ENCODE data around the gene XRCC2.

The XRCC2 gene

GRCh38 chr7:152677808-152678670, 2.1 kb upstream of the XRCC2 start:
- in situ Hi-C loops (cut with HindIII; ENCODE audit: low pct_unique_long_range_greater_than_20kb, low sequenced_read_pairs) = no loop called here
- no peak for TF ChIP-seq JUND (IDR thresholded peaks at IDR 0.05; ENCODE audit: low read depth)
- peak; percentile 21 to 50 for DNase-seq (ENCODE audit: low read depth in 1 of 2, low spot score in 1 of 2)

DNA sequence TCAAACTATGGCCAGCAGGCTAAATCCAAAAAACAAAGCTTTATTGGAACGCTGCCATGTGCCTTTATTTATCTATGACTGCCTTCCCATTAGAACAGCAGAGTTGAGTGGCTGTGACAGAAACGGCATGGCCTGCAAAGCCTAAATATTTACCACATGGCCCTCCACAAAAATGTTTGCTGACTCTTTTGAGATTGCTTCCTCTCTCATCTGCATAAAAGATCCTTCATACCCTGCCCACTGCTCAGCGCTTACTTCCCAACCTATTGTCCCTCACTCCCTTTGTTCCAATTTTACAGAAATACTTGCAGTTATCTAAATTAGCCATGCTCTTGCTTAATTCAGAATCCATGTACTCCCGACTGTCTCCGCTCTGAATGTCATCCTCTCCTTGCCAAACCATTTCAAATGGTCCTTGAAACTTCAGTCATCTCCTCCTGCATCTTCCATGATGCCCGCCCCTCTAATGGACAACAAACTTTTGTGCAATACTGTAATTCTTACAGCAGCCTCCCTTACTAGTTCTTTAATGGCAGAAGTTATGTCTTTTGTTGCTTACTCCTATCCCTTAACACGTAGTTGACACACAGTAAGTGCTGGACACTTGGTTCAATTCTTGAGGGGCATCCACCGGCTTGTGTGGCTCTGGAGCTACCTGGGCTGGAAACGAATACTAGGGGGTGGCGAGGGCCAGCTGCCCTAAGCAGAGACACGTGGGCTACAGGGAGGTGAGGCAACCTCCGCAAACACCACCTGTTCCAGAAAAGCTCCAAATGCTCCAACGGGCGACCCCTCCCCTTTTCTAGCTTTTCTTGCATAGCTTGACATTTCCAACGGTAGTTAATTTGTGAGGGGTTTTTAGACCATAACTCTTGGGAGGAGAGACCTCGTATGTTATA, 832 bp downstream of the XRCC2 start:
- in situ Hi-C loops (cut with HindIII; ENCODE audit: low pct_unique_long_range_greater_than_20kb, low sequenced_read_pairs) = no loop called here
- DNase-seq (ENCODE audit: low read depth in 1 of 2, low spot score in 1 of 2) = no peak
- no peak for TF ChIP-seq JUND (IDR thresholded peaks at IDR 0.05; ENCODE audit: low read depth)

- no peak for TF ChIP-seq JUND (IDR thresholded peaks at IDR 0.05; ENCODE audit: low read depth)
- DNase-seq (ENCODE audit: low read depth in 1 of 2, low spot score in 1 of 2) = peak; percentile 23 to 74
- in situ Hi-C loops (cut with HindIII; ENCODE audit: low pct_unique_long_range_greater_than_20kb, low sequenced_read_pairs) = no loop called here
Observed at GRCh38 chr7:152673897-152674296, 2.0 kb downstream of the XRCC2 start.

- no peak for TF ChIP-seq JUND (IDR thresholded peaks at IDR 0.05; ENCODE audit: low read depth)
- no peak for DNase-seq (ENCODE audit: low read depth in 1 of 2, low spot score in 1 of 2)
- in situ Hi-C loops (cut with HindIII; ENCODE audit: low pct_unique_long_range_greater_than_20kb, low sequenced_read_pairs) = no loop called here
Observed at GRCh38 chr7:152672626-152673025, 3.3 kb downstream of the XRCC2 start.

DNA sequence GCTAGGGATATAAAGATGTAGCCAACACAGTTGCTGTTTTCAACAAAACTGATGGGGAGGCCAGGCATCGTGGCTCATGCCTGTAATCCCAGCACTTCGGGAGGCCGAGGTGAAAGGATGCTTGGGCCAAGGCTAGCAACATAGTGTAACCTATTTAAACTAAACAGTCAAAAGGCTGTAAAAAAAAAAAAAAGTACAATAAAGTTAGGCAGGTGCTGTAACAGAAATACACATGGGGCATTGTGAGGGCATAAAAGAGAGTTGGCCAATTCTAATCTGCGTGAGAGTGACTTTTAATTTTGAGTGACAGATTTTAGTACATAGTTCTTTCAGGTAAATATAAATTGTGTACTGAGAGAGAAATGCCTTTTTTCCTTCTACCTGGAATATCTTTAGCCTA, 6.2 kb downstream of the XRCC2 start:
- TF ChIP-seq JUND (IDR thresholded peaks at IDR 0.05; ENCODE audit: low read depth) = no peak
- in situ Hi-C loops (cut with HindIII; ENCODE audit: low pct_unique_long_range_greater_than_20kb, low sequenced_read_pairs) = no loop called here
- no peak for DNase-seq (ENCODE audit: low read depth in 1 of 2, low spot score in 1 of 2)

DNA sequence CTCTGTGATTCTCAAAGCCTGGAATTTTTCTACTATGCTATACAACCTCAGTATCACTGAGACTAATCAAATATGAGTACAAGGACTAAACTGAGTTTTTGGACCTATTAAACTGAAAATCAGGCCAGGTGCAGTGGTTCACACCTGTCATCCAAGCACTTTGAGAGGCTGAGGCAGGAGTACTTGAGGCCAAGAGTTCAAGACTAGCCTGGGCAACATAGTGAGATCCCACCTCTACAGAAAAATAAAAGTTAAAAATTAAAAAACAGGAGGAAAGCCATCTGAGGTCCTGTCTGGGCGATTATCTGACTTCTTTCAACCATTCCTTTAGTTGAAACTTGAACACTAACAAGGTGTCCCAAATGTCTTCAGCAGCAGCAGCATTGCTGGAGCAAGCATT, 7.0 kb downstream of the XRCC2 start:
- DNase-seq (ENCODE audit: low read depth in 1 of 2, low spot score in 1 of 2) = no peak
- TF ChIP-seq JUND (IDR thresholded peaks at IDR 0.05; ENCODE audit: low read depth) = no peak
- in situ Hi-C loops (cut with HindIII; ENCODE audit: low pct_unique_long_range_greater_than_20kb, low sequenced_read_pairs) = no loop called here

- DNase-seq (ENCODE audit: low read depth in 1 of 2, low spot score in 1 of 2) = no peak
- in situ Hi-C loops (cut with HindIII; ENCODE audit: low pct_unique_long_range_greater_than_20kb, low sequenced_read_pairs) = no loop called here
- no peak for TF ChIP-seq JUND (IDR thresholded peaks at IDR 0.05; ENCODE audit: low read depth)
Observed at GRCh38 chr7:152667958-152668357, 8.0 kb downstream of the XRCC2 start.

DNA sequence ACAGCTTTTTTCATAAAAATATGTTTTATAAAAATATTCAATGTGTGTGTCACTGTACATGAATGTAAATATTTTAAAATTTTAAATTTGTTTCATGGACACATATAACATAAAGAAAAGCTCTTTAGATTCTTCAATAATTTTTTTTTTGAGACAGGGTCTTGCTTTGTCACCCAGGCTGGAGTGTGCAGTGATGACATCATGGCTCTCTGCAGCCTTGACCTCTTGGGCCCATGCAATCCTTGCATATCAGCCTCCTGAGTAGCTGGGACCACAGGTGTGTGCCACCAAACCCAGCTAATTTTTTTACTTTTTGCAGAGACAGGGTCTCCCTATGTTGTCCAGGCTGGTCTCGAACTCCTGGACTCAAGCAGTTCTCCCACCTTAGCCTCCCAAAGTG, 9.9 kb downstream of the XRCC2 start:
- TF ChIP-seq JUND (IDR thresholded peaks at IDR 0.05; ENCODE audit: low read depth) = no peak
- in situ Hi-C loops (cut with HindIII; ENCODE audit: low pct_unique_long_range_greater_than_20kb, low sequenced_read_pairs) = no loop called here
- no peak for DNase-seq (ENCODE audit: low read depth in 1 of 2, low spot score in 1 of 2)

GRCh38 chr7:152664636-152665035, 11.3 kb downstream of the XRCC2 start:
- DNase-seq (ENCODE audit: low read depth in 1 of 2, low spot score in 1 of 2) = peak in 1 of 2 experiments; percentile 87
- in situ Hi-C loops (cut with HindIII; ENCODE audit: low pct_unique_long_range_greater_than_20kb, low sequenced_read_pairs) = no loop called here
- no peak for TF ChIP-seq JUND (IDR thresholded peaks at IDR 0.05; ENCODE audit: low read depth)

DNA sequence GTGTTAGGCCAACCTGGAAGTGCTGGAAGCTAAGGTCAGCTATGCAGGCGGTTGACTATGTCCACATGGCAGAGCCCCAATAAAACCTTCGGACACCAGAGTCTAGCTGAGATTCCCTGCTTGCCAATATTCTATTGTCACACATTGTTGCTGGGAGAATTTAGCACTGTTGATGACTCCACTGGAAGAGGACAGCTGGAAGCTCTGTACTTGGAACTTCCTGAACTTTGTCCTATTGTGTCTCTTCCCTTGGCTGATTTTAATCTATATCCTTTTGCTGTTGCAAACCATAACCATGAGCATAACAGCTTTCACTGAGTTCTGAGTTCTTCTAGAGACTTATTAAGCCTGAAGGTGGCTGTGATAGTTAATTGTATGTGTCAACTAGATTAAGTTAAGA, 12.0 kb downstream of the XRCC2 start:
- peak in 1 of 2 experiments; percentile 68 for DNase-seq (ENCODE audit: low read depth in 1 of 2, low spot score in 1 of 2)
- no peak for TF ChIP-seq JUND (IDR thresholded peaks at IDR 0.05; ENCODE audit: low read depth)
- in situ Hi-C loops (cut with HindIII; ENCODE audit: low pct_unique_long_range_greater_than_20kb, low sequenced_read_pairs) = no loop called here

- no peak for DNase-seq (ENCODE audit: low read depth in 1 of 2, low spot score in 1 of 2)
- in situ Hi-C loops (cut with HindIII; ENCODE audit: low pct_unique_long_range_greater_than_20kb, low sequenced_read_pairs) = no loop called here
- TF ChIP-seq JUND (IDR thresholded peaks at IDR 0.05; ENCODE audit: low read depth) = no peak
Observed at GRCh38 chr7:152663148-152663740, 12.7 kb downstream of the XRCC2 start.

DNA sequence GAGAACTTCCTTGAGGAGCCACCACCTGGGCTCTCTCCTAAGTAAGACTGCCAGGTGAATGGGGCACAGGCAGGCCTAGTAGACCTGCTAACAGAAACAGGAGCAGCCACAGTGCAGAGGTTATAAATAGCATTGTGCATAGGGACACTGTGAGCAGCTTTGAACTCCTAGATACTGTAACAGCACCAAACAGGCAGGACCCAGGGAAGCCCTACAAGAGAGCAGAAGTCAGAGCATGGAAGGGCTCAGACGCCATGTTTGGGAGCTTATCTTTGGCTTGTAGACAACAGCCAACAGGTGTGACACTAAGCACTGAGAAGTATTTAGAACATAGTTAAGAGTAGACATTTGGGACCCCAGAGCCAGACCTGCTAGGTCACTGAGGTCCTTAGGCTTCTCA, 14.5 kb downstream of the XRCC2 start:
- TF ChIP-seq JUND (IDR thresholded peaks at IDR 0.05; ENCODE audit: low read depth) = no peak
- DNase-seq (ENCODE audit: low read depth in 1 of 2, low spot score in 1 of 2) = no peak
- in situ Hi-C loops (cut with HindIII; ENCODE audit: low pct_unique_long_range_greater_than_20kb, low sequenced_read_pairs) = no loop called here

DNA sequence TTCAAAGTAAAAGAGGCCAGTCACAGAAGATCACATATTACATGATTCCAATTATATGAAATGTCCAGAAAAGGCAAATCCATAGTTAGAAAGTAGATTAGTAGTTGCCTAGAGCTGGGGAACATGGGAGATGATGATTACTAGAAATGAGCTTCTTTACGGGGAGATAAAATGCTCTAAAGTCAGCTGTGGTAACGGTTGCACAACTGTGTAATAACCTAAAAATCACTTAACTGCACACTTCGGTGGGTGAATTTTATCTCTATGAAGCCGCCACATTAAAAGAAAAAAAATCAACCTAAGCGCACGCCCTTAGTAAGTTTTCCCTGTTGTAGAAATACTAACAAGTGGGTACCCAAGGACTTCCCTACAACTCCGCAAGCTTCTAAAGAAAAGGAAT, 15.9 kb downstream of the XRCC2 start:
- TF ChIP-seq JUND (IDR thresholded peaks at IDR 0.05; ENCODE audit: low read depth) = no peak
- in situ Hi-C loops (cut with HindIII; ENCODE audit: low pct_unique_long_range_greater_than_20kb, low sequenced_read_pairs) = no loop called here
- DNase-seq (ENCODE audit: low read depth in 1 of 2, low spot score in 1 of 2) = no peak
